Thoracic aorta (tissue), 2 donors: ENCODE measurements around the gene HDAC4. TPM values are rescaled to one million over a fixed set of nuclear protein-coding genes. Genes with fewer than 3 reads are reported as not detected.

ENCODE experiments used
- ATAC-seq: fragments of 150-250 bp; one replicate; pipeline ENCODE4 v1.8.0; 2017; ENCODE audit warnings: low read depth; ENCODE audit not compliant: insufficient number of reproducible peaks, low FRiP score
- DNase-seq: peaks from one replicate; pipeline ENCODE4 v3.0.0-alpha.2; 2020; ENCODE audit warnings: low spot score
- H3K27ac ChIP-seq, 2 donors: fragments of 200-600 bp; sonication (generic); 1 replicate in 1 of 2; 2 replicates in 1 of 2; pipeline ENCODE4 v1.5.1; 2016; ENCODE audit warnings: mild to moderate bottlenecking in 2 of 2, moderate library complexity in 2 of 2
- H3K27me3 ChIP-seq: fragments of 200-600 bp; sonication (generic); replicated peaks from 2 replicates; pipeline ENCODE4 v1.6.0; 2016; ENCODE audit warnings: mild to moderate bottlenecking; ENCODE audit not compliant: insufficient read depth
- H3K36me3 ChIP-seq: fragments of 200-600 bp; sonication (generic); one replicate; pipeline ENCODE4 v1.5.1; 2016
- H3K4me1 ChIP-seq, 2 donors: fragments of 200-600 bp; sonication (generic); 1 replicate in 1 of 2; 2 replicates in 1 of 2; pipeline versions ENCODE4 v1.5.1 to v1.6.0; 2016; ENCODE audit warnings: low read depth in 2 of 2, mild to moderate bottlenecking in 1 of 2; ENCODE audit not compliant: control insufficient read depth in 1 of 2
- H3K4me3 ChIP-seq: fragments of 200-600 bp; sonication (generic); 2 replicates; pipeline ENCODE4 v1.5.1; 2016; ENCODE audit warnings: mild to moderate bottlenecking
- H3K9me3 ChIP-seq: fragments of 200-600 bp; sonication (generic); 2 replicates; pipeline ENCODE4 v1.5.1; 2016
- CTCF ChIP-seq: fragments of 200-600 bp; sonication (generic); IDR thresholded peaks from one replicate; pipeline ENCODE4 v1.5.1; 2019; ENCODE audit warnings: antibody characterized with exemption
- total RNA-seq, 2 donors: library from RNA; depleted of rRNA; stranded (reverse); fragments of >200 nt; gene quantifications; one replicate each; pipeline versions ENCODE4 v1.1.0 to v1.2.3, GENCODE V29; 2016

The HDAC4 gene
- total RNA-seq, 2 donors from 2014 or later, result 79.2 to 163 TPM

GRCh38 chr2:239329284-239329971, 71.4 kb downstream of the HDAC4 start:
- no peaks in the 10 kb centered on the region for H3K27me3 ChIP-seq
- TF ChIP-seq CTCF, result no peak
- peaks cover 23 to 43% of the 10 kb centered on the region in 2 donors for H3K4me1 ChIP-seq
- H3K4me3 ChIP-seq, result peak overlapping the region; percentile 50
- H3K27ac ChIP-seq, result peak overlapping the region; percentile 73 to 83
- ATAC-seq (no peak), DNase-seq (no peak)
- H3K9me3 ChIP-seq, result no peaks in the 10 kb centered on the region
- H3K36me3 ChIP-seq, result no peaks in the 10 kb centered on the region

- TF ChIP-seq CTCF, result no peak
- peaks cover 23 to 43% of the 10 kb centered on the region in 2 donors for H3K4me1 ChIP-seq
- DNase-seq (no peak), ATAC-seq (no peak)
- H3K27ac ChIP-seq, result peak overlapping the region; percentile 73 to 83
- no peaks in the 10 kb centered on the region for H3K27me3 ChIP-seq
- H3K36me3 ChIP-seq, result no peaks in the 10 kb centered on the region
- no peaks in the 10 kb centered on the region for H3K9me3 ChIP-seq
- H3K4me3 ChIP-seq, result peak overlapping the region; percentile 50
Observed at GRCh38 chr2:239328351-239329191, 72.2 kb downstream of the HDAC4 start.

DNA sequence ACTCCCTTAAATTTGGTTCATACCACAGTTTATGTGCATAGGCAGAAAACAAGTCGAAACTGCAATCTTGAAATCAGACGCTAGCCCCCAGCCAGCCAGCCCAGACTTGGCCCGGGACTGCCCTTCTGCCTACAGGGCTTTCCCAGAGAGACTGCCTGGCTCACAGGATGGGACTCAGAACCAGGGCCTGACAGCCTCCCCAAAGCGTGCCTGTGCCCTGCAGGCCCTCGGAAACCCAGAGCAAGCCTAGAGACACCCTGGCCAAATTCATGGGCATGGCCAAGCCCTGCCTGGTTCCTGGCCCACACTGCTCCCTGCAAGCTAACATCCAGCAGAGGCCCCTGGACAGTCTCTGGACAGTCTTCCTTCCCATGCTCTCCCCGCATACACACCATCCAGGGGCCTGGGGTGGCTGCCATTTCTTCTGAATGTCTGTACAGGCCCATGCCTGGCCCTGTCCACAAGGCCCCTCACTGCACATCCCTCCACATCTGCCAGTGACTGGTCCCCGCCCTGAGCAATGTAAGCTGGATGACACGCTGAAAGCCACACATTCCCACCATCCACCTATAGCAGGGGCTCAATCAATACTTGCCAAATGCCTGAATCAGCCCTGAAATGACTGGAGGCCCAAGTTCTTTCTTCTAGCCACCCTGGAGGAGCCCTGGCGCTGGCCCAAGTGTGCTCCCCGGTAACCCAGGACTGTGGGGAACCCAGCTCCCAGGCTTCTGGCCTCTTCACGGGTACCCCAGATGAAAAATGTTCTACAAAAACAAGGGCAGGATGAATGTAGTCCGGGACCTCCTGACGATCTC, 73.1 kb downstream of the HDAC4 start:
- DNase-seq (no peak), ATAC-seq (no peak)
- H3K27me3 ChIP-seq, result no peaks in the 10 kb centered on the region

GRCh38 chr2:239326831-239327535, 73.8 kb downstream of the HDAC4 start:
- Histone ChIP-seq H3K27me3 (no peaks in the 10 kb centered on the region), H3K4me3 (no peak overlapping the region), H3K4me1 (peaks cover 23 to 46% of the 10 kb centered on the region in 2 donors), H3K9me3 (no peaks in the 10 kb centered on the region), H3K27ac (peak overlapping the region in 1 of 2 donors; percentile 83), H3K36me3 (no peaks in the 10 kb centered on the region)
- DNase-seq (no peak), ATAC-seq (no peak)
- no peak for TF ChIP-seq CTCF

More for the DNA sequence above, 73.1 kb downstream of the HDAC4 start:
- peaks cover 23 to 45% of the 10 kb centered on the region in 2 donors for H3K4me1 ChIP-seq
- TF ChIP-seq CTCF, result no peak
- no peak overlapping the region for H3K4me3 ChIP-seq
- H3K27ac ChIP-seq, result peak overlapping the region; percentile 73 to 83
- no peaks in the 10 kb centered on the region for H3K36me3 ChIP-seq
- no peaks in the 10 kb centered on the region for H3K9me3 ChIP-seq
